ENCODE data around the gene TKT.

DNA sequence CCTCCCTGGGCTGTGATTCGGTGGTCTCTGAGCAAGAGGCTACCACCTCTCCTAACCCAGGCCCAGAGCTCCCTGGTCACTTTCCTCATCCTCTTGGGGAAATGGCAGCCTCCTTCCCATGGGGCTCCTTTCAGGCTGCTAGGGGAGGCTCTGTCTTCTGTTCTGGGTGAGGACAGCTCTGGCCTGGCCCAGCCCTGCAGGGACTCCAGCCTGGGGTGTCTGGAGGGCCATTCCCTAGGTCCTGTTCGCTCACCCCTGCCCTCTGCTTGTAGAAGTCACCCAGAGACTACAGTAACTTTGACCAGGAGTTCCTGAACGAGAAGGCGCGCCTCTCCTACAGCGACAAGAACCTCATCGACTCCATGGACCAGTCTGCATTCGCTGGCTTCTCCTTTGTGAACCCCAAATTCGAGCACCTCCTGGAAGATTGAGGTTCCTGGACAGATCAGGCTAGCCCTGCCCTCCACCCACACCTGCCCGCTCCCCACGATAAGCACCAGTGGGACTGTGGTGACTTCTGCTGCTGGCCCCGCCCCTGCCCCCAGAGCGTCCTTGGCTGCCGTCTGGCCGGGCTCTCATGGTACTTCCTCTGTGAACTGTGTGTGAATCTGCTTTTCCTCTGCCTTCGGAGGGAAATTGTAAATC is 63.9 kb downstream of the TKT start:
- TF ChIP-seq, protein P1, sequence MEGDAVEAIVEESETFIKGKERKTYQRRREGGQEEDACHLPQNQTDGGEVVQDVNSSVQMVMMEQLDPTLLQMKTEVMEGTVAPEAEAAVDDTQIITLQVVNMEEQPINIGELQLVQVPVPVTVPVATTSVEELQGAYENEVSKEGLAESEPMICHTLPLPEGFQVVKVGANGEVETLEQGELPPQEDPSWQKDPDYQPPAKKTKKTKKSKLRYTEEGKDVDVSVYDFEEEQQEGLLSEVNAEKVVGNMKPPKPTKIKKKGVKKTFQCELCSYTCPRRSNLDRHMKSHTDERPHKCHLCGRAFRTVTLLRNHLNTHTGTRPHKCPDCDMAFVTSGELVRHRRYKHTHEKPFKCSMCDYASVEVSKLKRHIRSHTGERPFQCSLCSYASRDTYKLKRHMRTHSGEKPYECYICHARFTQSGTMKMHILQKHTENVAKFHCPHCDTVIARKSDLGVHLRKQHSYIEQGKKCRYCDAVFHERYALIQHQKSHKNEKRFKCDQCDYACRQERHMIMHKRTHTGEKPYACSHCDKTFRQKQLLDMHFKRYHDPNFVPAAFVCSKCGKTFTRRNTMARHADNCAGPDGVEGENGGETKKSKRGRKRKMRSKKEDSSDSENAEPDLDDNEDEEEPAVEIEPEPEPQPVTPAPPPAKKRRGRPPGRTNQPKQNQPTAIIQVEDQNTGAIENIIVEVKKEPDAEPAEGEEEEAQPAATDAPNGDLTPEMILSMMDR (IDR thresholded peaks at IDR 0.05) = no peak
- no peak for TF ChIP-seq POLR2A (IDR thresholded peaks at IDR 0.05)

Data from testis (tissue), 2 donors.